Suprapubic skin (tissue), 4 donors: Measurements from ENCODE around the gene THOC2. TPM values are rescaled to one million over a fixed set of nuclear protein-coding genes. Genes with fewer than 3 reads are reported as not detected.

Source experiments
- DNase-seq, 2 donors: peaks; one replicate each; pipeline ENCODE4 v3.0.0-alpha.2; 2019; ENCODE audit warnings: low spot score in 2 of 2
- H3K27ac ChIP-seq: fragments of 200-600 bp; sonication (generic); one replicate; pipeline ENCODE4 v1.5.1; 2019
- H3K27me3 ChIP-seq: fragments of 200-600 bp; sonication (generic); one replicate; pipeline ENCODE4 v1.5.1; 2019
- H3K36me3 ChIP-seq: fragments of 200-600 bp; sonication (generic); one replicate; pipeline ENCODE4 v1.5.1; 2019
- H3K4me1 ChIP-seq: fragments of 200-600 bp; sonication (generic); one replicate; pipeline ENCODE4 v1.5.1; 2019
- H3K4me3 ChIP-seq: fragments of 200-600 bp; sonication (generic); one replicate; pipeline ENCODE4 v1.5.1; 2019; ENCODE audit warnings: mild to moderate bottlenecking
- H3K9me3 ChIP-seq: fragments of 200-600 bp; sonication (generic); one replicate; pipeline ENCODE4 v1.5.1; 2019
- EP300 ChIP-seq: sonication (generic); formaldehyde crosslinking; IDR thresholded peaks from one replicate; pipeline ENCODE4 v1.6.1; 2017; ENCODE audit warnings: antibody characterized with exemption
- POLR2A ChIP-seq, 2 donors: fragments of 450-650 bp; IDR thresholded peaks; one replicate each; pipeline ENCODE4 v1.6.1; 2017; ENCODE audit warnings: antibody characterized with exemption in 2 of 2, mild to moderate bottlenecking in 2 of 2, moderate library complexity in 2 of 2
- POLR2AphosphoS5 ChIP-seq, 3 donors: sonication (generic); formaldehyde crosslinking; IDR thresholded peaks; one replicate each; pipeline ENCODE4 v1.6.1; 2017; ENCODE audit warnings: antibody characterized with exemption in 3 of 3
- WGBS: methylation state at CpG from one replicate; pipeline ENCODE4 v1.1.5; 2018; 5-methylcytosine and 5-hydroxymethylcytosine counted together
- total RNA-seq, 4 donors: library from RNA; depleted of rRNA; stranded (reverse); fragments of >200 nt; gene quantifications; one replicate each; pipeline ENCODE4 v1.1.0, GENCODE V29; 2016
- TF ChIP-seq, protein P1 (sequence below), 2 donors: fragments of 200-600 bp in 1 of 2; fragments of 450-650 bp in 1 of 2; sonication (generic) in 1 of 2; IDR thresholded peaks; one replicate each; pipeline ENCODE4 v1.5.1; 2016 to 2019; ENCODE audit warnings: antibody characterized with exemption in 2 of 2, mild to moderate bottlenecking in 1 of 2, moderate library complexity in 1 of 2

The THOC2 gene
- total RNA-seq, 4 donors from 2014 or later: 61.6 to 184 (median 71.1) TPM

GRCh38 chrX:123570011-123570590, 162.8 kb downstream of the THOC2 start:
- H3K36me3 ChIP-seq: no peaks in the 10 kb centered on the region
- WGBS: 50% methylated on average over 3 of the region's 3 CpGs
- TF ChIP-seq EP300: no peak
- H3K4me1 ChIP-seq: no peaks in the 10 kb centered on the region
- no peaks in the 10 kb centered on the region for H3K9me3 ChIP-seq
- DNase-seq: no peak
- H3K4me3 ChIP-seq: no peak overlapping the region
- no peaks in the 10 kb centered on the region for H3K27me3 ChIP-seq
- no peak overlapping the region for H3K27ac ChIP-seq

DNA sequence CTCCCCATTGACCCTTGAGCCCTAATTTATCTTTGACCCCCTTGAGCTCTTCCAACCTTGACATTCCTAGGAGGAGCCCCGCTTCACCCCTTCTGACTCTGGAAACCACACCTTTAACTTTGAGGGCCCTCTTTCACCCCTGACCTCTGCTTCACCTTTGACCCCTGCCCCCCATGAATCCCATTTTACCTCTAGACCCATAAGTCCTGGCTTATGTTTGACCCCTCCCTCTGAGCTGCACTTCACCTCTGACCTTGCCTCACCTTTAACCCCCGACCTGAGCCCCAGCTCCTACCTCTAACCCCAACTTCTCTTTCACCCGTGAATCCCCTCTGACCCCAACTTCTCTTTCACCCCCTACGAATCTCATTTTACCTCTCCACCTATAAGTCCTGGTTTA, 169.7 kb downstream of the THOC2 start:
- DNase-seq: no peak
- 86% methylated on average over 4 of the region's 4 CpGs for WGBS
- TF ChIP-seq POLR2A (IDR thresholded peaks at IDR 0.05) (no peak), EP300 (no peak), POLR2AphosphoS5 (IDR thresholded peaks at IDR 0.05) (no peak)
- TF ChIP-seq, protein P1, sequence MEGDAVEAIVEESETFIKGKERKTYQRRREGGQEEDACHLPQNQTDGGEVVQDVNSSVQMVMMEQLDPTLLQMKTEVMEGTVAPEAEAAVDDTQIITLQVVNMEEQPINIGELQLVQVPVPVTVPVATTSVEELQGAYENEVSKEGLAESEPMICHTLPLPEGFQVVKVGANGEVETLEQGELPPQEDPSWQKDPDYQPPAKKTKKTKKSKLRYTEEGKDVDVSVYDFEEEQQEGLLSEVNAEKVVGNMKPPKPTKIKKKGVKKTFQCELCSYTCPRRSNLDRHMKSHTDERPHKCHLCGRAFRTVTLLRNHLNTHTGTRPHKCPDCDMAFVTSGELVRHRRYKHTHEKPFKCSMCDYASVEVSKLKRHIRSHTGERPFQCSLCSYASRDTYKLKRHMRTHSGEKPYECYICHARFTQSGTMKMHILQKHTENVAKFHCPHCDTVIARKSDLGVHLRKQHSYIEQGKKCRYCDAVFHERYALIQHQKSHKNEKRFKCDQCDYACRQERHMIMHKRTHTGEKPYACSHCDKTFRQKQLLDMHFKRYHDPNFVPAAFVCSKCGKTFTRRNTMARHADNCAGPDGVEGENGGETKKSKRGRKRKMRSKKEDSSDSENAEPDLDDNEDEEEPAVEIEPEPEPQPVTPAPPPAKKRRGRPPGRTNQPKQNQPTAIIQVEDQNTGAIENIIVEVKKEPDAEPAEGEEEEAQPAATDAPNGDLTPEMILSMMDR (IDR thresholded peaks at IDR 0.05): no peak
- H3K4me3 ChIP-seq: no peak overlapping the region
- H3K27ac ChIP-seq: no peak overlapping the region
- H3K4me1 ChIP-seq: no peaks in the 10 kb centered on the region
- no peaks in the 10 kb centered on the region for H3K27me3 ChIP-seq
- H3K9me3 ChIP-seq: no peaks in the 10 kb centered on the region
- no peaks in the 10 kb centered on the region for H3K36me3 ChIP-seq

DNA sequence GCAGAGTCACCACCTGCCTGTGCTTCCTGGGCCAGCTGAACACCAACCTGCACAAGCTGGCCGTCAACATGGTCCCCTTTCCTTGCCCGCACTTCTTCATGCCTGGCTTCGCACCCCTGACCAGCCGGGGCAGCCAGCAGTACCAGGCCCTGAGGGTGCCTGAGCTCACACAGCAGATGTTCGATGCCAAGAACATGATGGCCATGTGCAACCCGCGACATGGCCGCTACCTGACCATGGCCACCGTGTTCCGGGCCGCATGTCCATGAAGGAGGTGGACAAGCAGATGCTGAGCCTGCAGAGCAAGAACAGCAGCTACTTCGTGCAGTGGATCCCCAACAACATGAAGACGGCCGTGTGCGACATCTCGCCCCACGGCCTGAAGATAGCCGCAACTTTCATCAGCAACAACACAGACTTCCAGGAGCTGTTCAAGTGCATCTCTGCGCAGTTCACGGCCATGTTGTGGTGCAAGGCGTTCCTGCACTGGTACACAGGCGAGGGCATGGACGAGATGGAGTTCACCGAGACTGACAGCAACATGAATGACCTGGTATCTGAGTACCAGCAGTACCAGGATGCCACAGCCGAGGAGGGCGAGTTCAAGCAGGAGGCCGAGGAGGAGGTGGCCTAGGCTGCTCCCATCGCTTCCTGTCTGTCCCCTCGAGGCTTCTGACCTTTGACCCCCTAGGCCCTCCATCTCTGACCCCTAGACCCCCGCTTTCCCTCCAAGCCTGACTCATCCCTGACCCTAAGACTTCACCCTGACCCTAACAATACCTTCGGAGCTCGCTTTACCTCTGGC, 170.3 kb downstream of the THOC2 start:
- Histone ChIP-seq H3K27me3 (no peaks in the 10 kb centered on the region), H3K4me3 (no peak overlapping the region), H3K27ac (no peak overlapping the region), H3K36me3 (no peaks in the 10 kb centered on the region), H3K9me3 (no peaks in the 10 kb centered on the region), H3K4me1 (no peaks in the 10 kb centered on the region)
- no peak for DNase-seq
- WGBS: 92% methylated on average over 26 of the region's 32 CpGs
- no peak for TF ChIP-seq EP300
- TF ChIP-seq, protein P1 (IDR thresholded peaks at IDR 0.05): no peak
- no peak for TF ChIP-seq POLR2AphosphoS5 (IDR thresholded peaks at IDR 0.05)
- TF ChIP-seq POLR2A (IDR thresholded peaks at IDR 0.05): no peak

DNA sequence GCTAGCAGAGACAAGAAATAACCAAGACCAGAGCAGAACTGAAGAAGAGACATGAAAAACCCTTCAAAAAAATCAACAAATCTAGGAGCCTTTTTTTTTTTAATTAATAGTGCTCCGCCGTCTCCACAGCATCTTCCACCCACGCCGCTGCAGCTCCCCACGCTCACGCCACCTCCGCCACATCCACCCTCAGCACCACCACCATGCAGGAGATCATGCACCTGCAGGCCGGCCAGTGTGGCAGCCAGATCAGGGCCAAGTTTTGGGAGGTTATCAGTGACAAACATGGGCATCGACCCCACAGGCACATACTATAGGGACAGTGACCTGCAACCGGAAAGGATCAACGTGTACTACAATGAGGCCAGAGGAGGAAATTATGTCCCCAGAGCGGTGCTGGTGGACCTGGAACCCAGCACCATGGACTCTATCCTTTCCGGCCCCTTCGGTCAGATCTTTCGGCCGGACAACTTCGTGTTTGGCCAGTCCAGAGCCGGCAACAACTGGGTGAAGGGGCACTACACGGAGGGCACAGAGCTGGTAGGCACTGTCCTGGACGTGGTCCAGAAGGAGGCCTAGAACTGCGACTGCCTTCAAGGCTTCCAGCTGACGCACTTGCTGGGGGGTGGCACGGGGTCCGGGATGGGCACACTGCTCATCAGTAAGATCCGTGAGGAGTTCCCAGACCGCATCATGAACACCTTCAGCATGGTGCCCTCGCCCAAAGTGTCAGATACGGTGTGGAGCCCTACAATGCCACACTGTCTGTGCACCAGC, 171.2 kb downstream of the THOC2 start:
- DNase-seq: no peak
- Histone ChIP-seq H3K27ac (no peak overlapping the region), H3K9me3 (no peaks in the 10 kb centered on the region), H3K4me3 (no peak overlapping the region), H3K27me3 (no peaks in the 10 kb centered on the region), H3K36me3 (no peaks in the 10 kb centered on the region), H3K4me1 (no peaks in the 10 kb centered on the region)
- 89% methylated on average over 21 of the region's 28 CpGs for whole genome bisulfite sequencing
- TF ChIP-seq POLR2AphosphoS5 (IDR thresholded peaks at IDR 0.05) (no peak), EP300 (no peak), POLR2A (IDR thresholded peaks at IDR 0.05) (no peak)
- TF ChIP-seq, protein P1 (IDR thresholded peaks at IDR 0.05): no peak

GRCh38 chrX:123550829-123551228, 182.0 kb downstream of the THOC2 start:
- H3K4me1 ChIP-seq: no peaks in the 10 kb centered on the region
- H3K9me3 ChIP-seq: no peaks in the 10 kb centered on the region
- H3K36me3 ChIP-seq: no peaks in the 10 kb centered on the region
- 92% methylated on average over 1 of the region's 1 CpG for WGBS
- H3K27me3 ChIP-seq: no peaks in the 10 kb centered on the region
- no peak overlapping the region for H3K4me3 ChIP-seq
- TF ChIP-seq POLR2A (IDR thresholded peaks at IDR 0.05) (no peak), EP300 (no peak), POLR2AphosphoS5 (IDR thresholded peaks at IDR 0.05) (no peak)
- TF ChIP-seq, protein P1 (IDR thresholded peaks at IDR 0.05): no peak
- DNase-seq: no peak
- no peak overlapping the region for H3K27ac ChIP-seq

Other genes starting within 250 kb of the THOC2 start
- 10 to 100 TPM; 20.9 to 27.6 (median 24.4) TPM for gene XIAP, start 127.0 kb upstream of the THOC2 start, total RNA-seq
- gene STAG2, start 228.7 kb upstream of the THOC2 start, total RNA-seq: 10 to 100 TPM; 40.0 to 68.2 (median 59.0) TPM